H1 (cell line): Measurements from ENCODE around the gene SMIM41. TPM values are rescaled to one million over a fixed set of nuclear protein-coding genes. Genes with fewer than 3 reads are reported as not detected.

Experiments
- CTCF ChIA-PET: fragments of 300-600 bp; sonication (Branson Sonifier 250); formaldehyde crosslinking; loops from one replicate; lab custom pipeline; 2021; ENCODE audit not compliant: partially characterized antibody; lab: Charles Lee
- POLR2A ChIA-PET: fragments of 300-600 bp; sonication (Branson Sonifier 250); formaldehyde crosslinking; loops from one replicate; lab custom pipeline; 2021; ENCODE audit warnings: inconsistent platforms; ENCODE audit not compliant: partially characterized antibody; lab: Charles Lee
- DNase-seq, 2 experiments: peaks; one replicate each; pipeline versions ENCODE4 v3.0.0 to v3.0.0-alpha.2; 2010 to 2022; ENCODE audit warnings: low spot score in 2 of 2, low read depth in 1 of 2, mixed read lengths in 1 of 2
- FAIRE-seq: peaks from 2 replicates; lab custom pipeline; 2011; peaks lifted over from hg19 to GRCh38; lab: Jason Lieb, UNC
- H2AFZ ChIP-seq: 2 replicates; pipeline ENCODE4 v1.8.1; 2012; ENCODE audit warnings: low read length, inconsistent platforms
- H2AK5ac ChIP-seq: 2 replicates; pipeline ENCODE4 v1.6.1; 2013; ENCODE audit warnings: low read depth, low read length
- H2BK120ac ChIP-seq: replicated peaks from 2 replicates; pipeline ENCODE3; 2013; ENCODE audit warnings: low read depth, low read length, inconsistent platforms
- H2BK12ac ChIP-seq: 2 replicates; pipeline ENCODE4 v1.6.1; 2013; ENCODE audit warnings: low read depth, low read length
- H2BK15ac ChIP-seq: 2 replicates; pipeline ENCODE4 v1.6.1; 2013; ENCODE audit warnings: low read length
- H2BK20ac ChIP-seq: 2 replicates; pipeline ENCODE4 v1.6.1; 2013; ENCODE audit warnings: low read length
- H2BK5ac ChIP-seq: 2 replicates; pipeline ENCODE4 v1.6.1; 2013; ENCODE audit warnings: low read depth, low read length
- H3K14ac ChIP-seq: 2 replicates; pipeline ENCODE4 v1.6.1; 2013; ENCODE audit warnings: inconsistent platforms; ENCODE audit not compliant: insufficient read length
- H3K18ac ChIP-seq: 2 replicates; pipeline ENCODE4 v1.6.1; 2013; ENCODE audit warnings: low read length; ENCODE audit errors: extremely low read depth
- H3K23ac ChIP-seq: 2 replicates; pipeline ENCODE4 v1.6.1; 2013; ENCODE audit warnings: inconsistent platforms; ENCODE audit not compliant: insufficient read length
- H3K23me2 ChIP-seq: 2 replicates; pipeline ENCODE4 v1.6.1; 2013; ENCODE audit warnings: low read depth, low read length
- H3K27ac ChIP-seq: 2 replicates; pipeline ENCODE4 v1.6.1; 2011; ENCODE audit warnings: low read depth, low read length, inconsistent platforms
- H3K27me3 ChIP-seq, 4 experiments: replicated peaks in 1 of 4; 1 replicate in 1 of 4; 2 replicates in 3 of 4; pipeline versions ENCODE4 v1.6.1 to v1.8.1; 2011 to 2013; ENCODE audit warnings: low read length in 3 of 4, mild to moderate bottlenecking in 3 of 4, inconsistent platforms in 2 of 4, mixed read lengths in 2 of 4, moderate library complexity in 1 of 4; ENCODE audit not compliant: control insufficient read depth in 3 of 4, insufficient read depth in 3 of 4; ENCODE audit errors: extremely low read depth in 1 of 4
- H3K36me3 ChIP-seq, 4 experiments: 2 replicates each; pipeline versions ENCODE4 v1.6.1 to v1.8.1; 2011 to 2013; ENCODE audit warnings: mild to moderate bottlenecking in 4 of 4, low read length in 3 of 4, moderate library complexity in 2 of 4, control low read depth in 1 of 4, inconsistent platforms in 1 of 4; ENCODE audit not compliant: insufficient read depth in 4 of 4, control insufficient read depth in 2 of 4
- H3K4ac ChIP-seq: replicated peaks from 2 replicates; pipeline ENCODE3; 2013; ENCODE audit warnings: low read length, low read depth, mixed read lengths, inconsistent platforms; ENCODE audit not compliant: insufficient read length
- H3K4me1 ChIP-seq, 4 experiments: replicated peaks in 1 of 4; 1 replicate in 1 of 4; 2 replicates in 3 of 4; pipeline versions ENCODE4 v1.6.1 to v1.8.1; 2011 to 2013; ENCODE audit warnings: low read length in 3 of 4, inconsistent platforms in 2 of 4, mixed read lengths in 1 of 4; ENCODE audit not compliant: insufficient read depth in 4 of 4, control insufficient read depth in 3 of 4
- H3K4me2 ChIP-seq, 2 experiments: 2 replicates each; pipeline versions ENCODE4 v1.6.1 to v1.8.1; 2011 to 2013; ENCODE audit warnings: low read depth in 2 of 2, low read length in 2 of 2, control low read depth in 1 of 2, inconsistent platforms in 1 of 2, mild to moderate bottlenecking in 1 of 2; ENCODE audit not compliant: insufficient read depth in 1 of 2
- H3K4me3 ChIP-seq, 4 experiments: fragments of 200-600, 300-600 bp in 1 of 4; sonication (generic), shearing (Covaris generic), sonication (Bioruptor Twin) in 1 of 4; 2 replicates each; pipeline versions ENCODE4 v1.5.1 to v1.8.1; 2011 to 2016; ENCODE audit warnings: low read length in 4 of 4, low read depth in 3 of 4, control low read depth in 2 of 4, inconsistent platforms in 2 of 4, mild to moderate bottlenecking in 2 of 4, mixed read lengths in 1 of 4, moderate library complexity in 1 of 4; ENCODE audit not compliant: insufficient read depth in 2 of 4; ENCODE audit errors: extremely low read depth in 1 of 4
- H3K56ac ChIP-seq: replicated peaks from 2 replicates; pipeline ENCODE3; 2013; ENCODE audit warnings: low read depth, mild to moderate bottlenecking, mixed read lengths, low read length, inconsistent platforms; ENCODE audit not compliant: insufficient read length
- H3K79me1 ChIP-seq: 2 replicates; pipeline ENCODE4 v1.6.1; 2013; ENCODE audit warnings: low read depth, low read length, control low read depth
- H3K79me2 ChIP-seq, 2 experiments: 2 replicates each; pipeline versions ENCODE4 v1.6.1 to v1.8.1; 2012 to 2013; ENCODE audit warnings: low read length in 2 of 2, mild to moderate bottlenecking in 2 of 2, inconsistent platforms in 1 of 2; ENCODE audit not compliant: insufficient read depth in 2 of 2, control insufficient read depth in 1 of 2
- H3K9ac ChIP-seq, 4 experiments: replicated peaks in 1 of 4; 1 replicate in 1 of 4; 2 replicates in 3 of 4; pipeline versions ENCODE4 v1.6.1 to v1.8.1; 2011 to 2013; ENCODE audit warnings: low read depth in 3 of 4, low read length in 3 of 4, control low read depth in 2 of 4, mild to moderate bottlenecking in 2 of 4, moderate library complexity in 2 of 4, inconsistent platforms in 1 of 4; ENCODE audit errors: extremely low read depth in 1 of 4
- H3K9me3 ChIP-seq, 2 experiments: 2 replicates each; pipeline versions ENCODE4 v1.6.1 to v1.8.1; 2012 to 2013; ENCODE audit warnings: mild to moderate bottlenecking in 2 of 2, moderate library complexity in 2 of 2, control low read depth in 1 of 2, inconsistent platforms in 1 of 2, low read depth in 1 of 2, low read length in 1 of 2, mixed read lengths in 1 of 2; ENCODE audit not compliant: insufficient read depth in 2 of 2
- H4K20me1 ChIP-seq, 2 experiments: replicated peaks in 1 of 2; 2 replicates each; pipeline versions ENCODE3 to v1.8.1; 2011 to 2013; ENCODE audit warnings: inconsistent platforms in 2 of 2, low read length in 2 of 2, mild to moderate bottlenecking in 1 of 2; ENCODE audit not compliant: insufficient read depth in 2 of 2, control insufficient read depth in 1 of 2
- H4K5ac ChIP-seq: 2 replicates; pipeline ENCODE4 v1.6.1; 2013; ENCODE audit warnings: low read length, low read depth, mixed read lengths, inconsistent platforms; ENCODE audit not compliant: insufficient read length
- H4K8ac ChIP-seq: 2 replicates; pipeline ENCODE4 v1.8.0; 2013; ENCODE audit warnings: mild to moderate bottlenecking, moderate library complexity, low read length, inconsistent platforms; ENCODE audit not compliant: insufficient read depth; ENCODE audit errors: extremely low read depth
- H4K91ac ChIP-seq: replicated peaks from 2 replicates; pipeline ENCODE3; 2013; ENCODE audit warnings: low read length, mixed read lengths, inconsistent platforms; ENCODE audit not compliant: insufficient read length
- BRCA1 ChIP-seq: IDR thresholded peaks from 2 replicates; pipeline ENCODE4 v1.6.1; 2012; ENCODE audit warnings: low read depth, low read length, improper control_type of control experiment
- CBX5 ChIP-seq: fragments of 300-800, 300-1000 bp; sonication (generic); IDR thresholded peaks from 2 replicates; pipeline ENCODE4 v1.7.1; 2016; ENCODE audit warnings: antibody characterized with exemption, low read length, low read depth
- CBX8 ChIP-seq: fragments of 300-800, 300-1000 bp; sonication (generic); IDR thresholded peaks from 2 replicates; pipeline ENCODE4 v1.7.1; 2016; ENCODE audit warnings: low read depth, low read length, borderline replicate concordance
- CEBPB ChIP-seq: IDR thresholded peaks from 2 replicates; pipeline ENCODE4 v1.6.1; 2012; ENCODE audit warnings: low read depth, low read length
- EZH2 ChIP-seq: fragments of 200-600 bp; sonication (generic); IDR thresholded peaks from 2 replicates; pipeline ENCODE4 v1.7.1; 2012; ENCODE audit warnings: low read depth, mild to moderate bottlenecking, moderate library complexity, low read length, inconsistent platforms; ENCODE audit not compliant: severe bottlenecking
- GTF2F1 ChIP-seq: IDR thresholded peaks from 2 replicates; pipeline ENCODE4 v1.6.1; 2012; ENCODE audit warnings: low read depth, low read length, improper control_type of control experiment, borderline replicate concordance
- MAX ChIP-seq: IDR thresholded peaks from 2 replicates; pipeline ENCODE4 v1.6.1; 2012; ENCODE audit warnings: inconsistent platforms
- NRF1 ChIP-seq: IDR thresholded peaks from 2 replicates; pipeline ENCODE4 v1.6.1; 2011; ENCODE audit warnings: mild to moderate bottlenecking, low read depth, low read length, improper control_type of control experiment
- POLR2A ChIP-seq, 2 experiments: IDR thresholded peaks; 1 replicate in 1 of 2; 2 replicates in 1 of 2; pipeline ENCODE4 v1.6.1; 2011; ENCODE audit warnings: low read depth in 2 of 2, low read length in 2 of 2, mild to moderate bottlenecking in 2 of 2; ENCODE audit errors: control extremely low read depth in 1 of 2
- POU5F1 ChIP-seq: IDR thresholded peaks from 2 replicates; pipeline ENCODE4 v1.6.1; 2011; ENCODE audit warnings: low read depth, mild to moderate bottlenecking, low read length, moderate library complexity
- SAP30 ChIP-seq: fragments of 300-600 bp; sonication (generic); IDR thresholded peaks from 2 replicates; pipeline ENCODE4 v1.7.1; 2012; ENCODE audit warnings: low read length, moderate library complexity, mild to moderate bottlenecking, inconsistent platforms; ENCODE audit not compliant: insufficient read depth, insufficient replicate concordance
- SIRT6 ChIP-seq: IDR thresholded peaks from one replicate; pipeline ENCODE4 v1.7.1; 2012; ENCODE audit warnings: low read length, inconsistent platforms
- SRF ChIP-seq: IDR thresholded peaks from 2 replicates; pipeline ENCODE4 v1.6.1; 2011; ENCODE audit warnings: mild to moderate bottlenecking, low read depth, low read length, moderate library complexity
- WGBS, 2 experiments: shearing (Covaris generic) in 1 of 2; methylation state at CpG; one replicate each; pipeline versions ENCODE4 v1.1.6 to v1.1.7; 2013 to 2015; ENCODE audit warnings: low lambda C conversion rate in 2 of 2, mixed read lengths in 2 of 2, inconsistent platforms in 1 of 2, low coverage in 1 of 2, missing lambda C conversion rate in 1 of 2; ENCODE audit not compliant: insufficient replicate concordance in 2 of 2, insufficient coverage in 1 of 2, insufficient read length in 1 of 2; ENCODE audit errors: extremely low coverage in 1 of 2, missing lambda C conversion rate in 1 of 2; 5-methylcytosine and 5-hydroxymethylcytosine counted together
- polyA plus RNA-seq, 7 experiments: library from polyadenylated mRNA; depleted of rRNA in 3 of 7; stranded (reverse) in 5 of 7; unstranded in 2 of 7; fragments of >200 nt in 5 of 7; fragments of 200-250 nt in 2 of 7; gene quantifications; 1 replicate in 5 of 7; 2 replicates in 1 of 7; 4 replicates in 1 of 7; pipeline versions ENCODE4 v1.2.1 to v1.2.3, GENCODE V29; 2011 to 2013; ENCODE audit warnings: missing spikeins in 2 of 7, mixed read lengths in 2 of 7
- total RNA-seq: library from RNA; stranded (reverse); fragmentation: NEBNext Ultra II Directional; extraction: Animal tissue kit (Norgen Biotek cat#: 25700); gene quantifications from 2 replicates; pipeline ENCODE4 v1.2.1, GENCODE V29; 2021

The SMIM41 gene
- total and polyA plus RNA-seq, 2 of the 8 experiments (the other 6 are each of a cell fraction or from before 2014, with no cell fraction given) = 0.28 to 0.98 TPM

GRCh38 chr12:52146822-52147366 lies 67.4 kb downstream of the SMIM41 start:
- no peaks in the 10 kb centered on the region for H3K9me3 ChIP-seq
- H3K4me3 ChIP-seq = no peak overlapping the region
- ChIA-PET POLR2A (interaction anchor here (0.6 to 1.4 kb wide), 3 partner anchors 22 to 738 kb away, joined by 3 read pairs; no protein-coding TSS in a partner anchor), CTCF (interaction anchor here (0.6 to 4.1 kb wide), 20 partner anchors 25 to 818 kb away, joined by 3 to 26 read pairs (median 4); partner anchors contain the start of gene KRT85)
- H3K4me2 ChIP-seq = no peak overlapping the region
- H2BK20ac ChIP-seq = peak overlapping the region; percentile 40; the same call in 1 of the 2 replicates
- H4K20me1 ChIP-seq = no peaks in the 10 kb centered on the region
- peak overlapping the region; percentile 80 for H2BK5ac ChIP-seq
- DNase-seq (no peak), FAIRE-seq (no peak)
- no peak overlapping the region; the same call in 1 of the 2 replicates for H4K8ac ChIP-seq
- 0 out of 2 replicates have a peak overlapping the region, but pooled peaks have one; percentile 99 for H2BK15ac ChIP-seq
- H3K14ac ChIP-seq = no peak overlapping the region
- no peaks in the 10 kb centered on the region for H3K79me2 ChIP-seq
- WGBS, 2 experiments = 87% methylated on average over 11 of the region's 11 CpGs; no CpG with 5 or more reads in 1 of the 2 experiments
- no peaks in the 10 kb centered on the region; a peak in 1 of 7 replicates for H3K27me3 ChIP-seq
- no peak overlapping the region; a peak in 1 of 7 replicates for H3K9ac ChIP-seq
- H4K91ac ChIP-seq = peak overlapping the region; percentile 98
- H3K18ac ChIP-seq = no peak overlapping the region; the same call in 1 of the 2 replicates
- no peak overlapping the region for H2BK120ac ChIP-seq
- peaks cover 8 to 44% (median 18%) of the 10 kb centered on the region in 4 experiments for H3K4me1 ChIP-seq
- H3K27ac ChIP-seq = no peak overlapping the region
- H3K4ac ChIP-seq = no peak overlapping the region
- H2BK12ac ChIP-seq = peak overlapping the region; percentile 98; the same call in 1 of the 2 replicates
- H3K23ac ChIP-seq = no peak overlapping the region
- no peaks in the 10 kb centered on the region for H3K36me3 ChIP-seq
- H3K56ac ChIP-seq = no peak overlapping the region
- no peak for TF ChIP-seq SIRT6
- TF ChIP-seq GTF2F1 = no peak
- TF ChIP-seq CBX5 = no peak
- TF ChIP-seq MAX = no peak
- no peak for TF ChIP-seq BRCA1
- no peak for TF ChIP-seq NRF1
- no peak for TF ChIP-seq SAP30
- no peak for TF ChIP-seq CEBPB
- no peak for TF ChIP-seq POU5F1
- TF ChIP-seq SRF = no peak
- TF ChIP-seq EZH2 = no peak
- no peak for TF ChIP-seq CBX8
- TF ChIP-seq POLR2A (IDR thresholded peaks at IDR 0.05; ENCODE audit: control extremely low read depth in 1 of 2, low read depth in 2 of 2, low read length in 2 of 2) = no peak
- no peak overlapping the region for H2AFZ ChIP-seq
- peak overlapping the region; percentile 56; the same call in 1 of the 2 replicates for H2AK5ac ChIP-seq
- H3K23me2 ChIP-seq = no peaks in the 10 kb centered on the region; the same call in 1 of the 2 replicates
- H4K5ac ChIP-seq = no peak overlapping the region
- H3K79me1 ChIP-seq = no peaks in the 10 kb centered on the region
